ENCODE measurements around the gene NUCKS1.

NUCKS1 gene

GRCh38 chr1:205770618-205771017, 20.6 kb upstream of the NUCKS1 start:
- no peak for DNase-seq (ENCODE audit: low spot score)

- DNase-seq (ENCODE audit: low spot score): no peak
Measured at GRCh38 chr1:205769641-205770365, 19.8 kb upstream of the NUCKS1 start.

GRCh38 chr1:205767248-205767647, 17.3 kb upstream of the NUCKS1 start:
- no peak for DNase-seq (ENCODE audit: low spot score)

- no peak for DNase-seq (ENCODE audit: low spot score)
Measured at GRCh38 chr1:205766570-205766969, 16.6 kb upstream of the NUCKS1 start.

- DNase-seq (ENCODE audit: low spot score): no peak
Measured at GRCh38 chr1:205766038-205766437, 16.1 kb upstream of the NUCKS1 start.

- DNase-seq (ENCODE audit: low spot score): no peak
Measured at GRCh38 chr1:205764578-205764977, 14.6 kb upstream of the NUCKS1 start.

GRCh38 chr1:205763980-205764379, 14.0 kb upstream of the NUCKS1 start:
- DNase-seq (ENCODE audit: low spot score): no peak

- DNase-seq (ENCODE audit: low spot score): no peak
Measured at GRCh38 chr1:205760606-205761005, 10.6 kb upstream of the NUCKS1 start.

- DNase-seq (ENCODE audit: low spot score): no peak
Measured at GRCh38 chr1:205756552-205756951, 6.6 kb upstream of the NUCKS1 start.

GRCh38 chr1:205754857-205755256, 4.9 kb upstream of the NUCKS1 start:
- DNase-seq (ENCODE audit: low spot score): no peak

- DNase-seq (ENCODE audit: low spot score): no peak
Measured at GRCh38 chr1:205751036-205751651, 1.2 kb upstream of the NUCKS1 start.

GRCh38 chr1:205749234-205750137, 496 bp downstream of the NUCKS1 start:
- DNase-seq (ENCODE audit: low spot score): peak; percentile 96

GRCh38 chr1:205748403-205749233, 1.4 kb downstream of the NUCKS1 start:
- peak; percentile 48 for DNase-seq (ENCODE audit: low spot score)

- no peak for DNase-seq (ENCODE audit: low spot score)
Measured at GRCh38 chr1:205746757-205747412, 3.1 kb downstream of the NUCKS1 start.

GRCh38 chr1:205744403-205744802, 5.6 kb downstream of the NUCKS1 start:
- DNase-seq (ENCODE audit: low spot score): no peak

- DNase-seq (ENCODE audit: low spot score): no peak
Measured at GRCh38 chr1:205743977-205744376, 6.0 kb downstream of the NUCKS1 start.

- no peak for DNase-seq (ENCODE audit: low spot score)
Measured at GRCh38 chr1:205741681-205742080, 8.3 kb downstream of the NUCKS1 start.

- no peak for DNase-seq (ENCODE audit: low spot score)
Measured at GRCh38 chr1:205739348-205740160, 10.4 kb downstream of the NUCKS1 start.

GRCh38 chr1:205735218-205735617, 14.8 kb downstream of the NUCKS1 start:
- no peak for DNase-seq (ENCODE audit: low spot score)

- no peak for DNase-seq (ENCODE audit: low spot score)
Measured at GRCh38 chr1:205733438-205734175, 16.4 kb downstream of the NUCKS1 start.

Data from NAMALWA (cell line).